ENCODE results near the gene NEK9.

The NEK9 gene

GRCh38 chr14:75047506-75047905 lies 79.3 kb downstream of the NEK9 start:
- DNase-seq (ENCODE audit: extremely low read depth, low read depth) = no peak
- no peak for TF ChIP-seq CTCF (IDR thresholded peaks at IDR 0.05; ENCODE audit: low read depth, low read length, missing control alignments)

GRCh38 chr14:75046899-75047298 lies 79.9 kb downstream of the NEK9 start:
- no peak for DNase-seq (ENCODE audit: extremely low read depth, low read depth)
- no peak overlapping the region for H3K4me3 ChIP-seq (replicated peaks; ENCODE audit: low read depth, low read length)
- no peak for TF ChIP-seq CTCF (IDR thresholded peaks at IDR 0.05; ENCODE audit: low read depth, low read length, missing control alignments)

More at GRCh38 chr14:75047506-75047905, 79.3 kb downstream of the NEK9 start:
- no peak overlapping the region for H3K4me3 ChIP-seq (replicated peaks; ENCODE audit: low read depth, low read length)

GRCh38 chr14:75046275-75046674 lies 80.6 kb downstream of the NEK9 start:
- no peak for TF ChIP-seq CTCF (IDR thresholded peaks at IDR 0.05; ENCODE audit: low read depth, low read length, missing control alignments)
- DNase-seq (ENCODE audit: extremely low read depth, low read depth) = no peak
- no peak overlapping the region for H3K4me3 ChIP-seq (replicated peaks; ENCODE audit: low read depth, low read length)

- no peak for DNase-seq (ENCODE audit: extremely low read depth, low read depth)
- no peak for TF ChIP-seq CTCF (IDR thresholded peaks at IDR 0.05; ENCODE audit: low read depth, low read length, missing control alignments)
- H3K4me3 ChIP-seq (replicated peaks; ENCODE audit: low read depth, low read length) = no peak overlapping the region
These were observed 82.1 kb downstream of the NEK9 start for GRCh38 chr14:75044752-75045151.

GRCh38 chr14:75044322-75044721 lies 82.5 kb downstream of the NEK9 start:
- DNase-seq (ENCODE audit: extremely low read depth, low read depth) = no peak
- TF ChIP-seq CTCF (IDR thresholded peaks at IDR 0.05; ENCODE audit: low read depth, low read length, missing control alignments) = no peak
- no peak overlapping the region for H3K4me3 ChIP-seq (replicated peaks; ENCODE audit: low read depth, low read length)

GRCh38 chr14:75042035-75042434 lies 84.8 kb downstream of the NEK9 start:
- no peak for DNase-seq (ENCODE audit: extremely low read depth, low read depth)
- no peak overlapping the region for H3K4me3 ChIP-seq (replicated peaks; ENCODE audit: low read depth, low read length)

More at GRCh38 chr14:75042035-75042434, 84.8 kb downstream of the NEK9 start:
- no peak for TF ChIP-seq CTCF (IDR thresholded peaks at IDR 0.05; ENCODE audit: low read depth, low read length, missing control alignments)

All from HFF-Myc (cell line).